Loucy (cell line): ENCODE results near the gene SLC35B2.

Experiments
- H2AFZ ChIP-seq: fragments of 200-600 bp; sonication (generic); 2 replicates; pipeline ENCODE4 v1.6.0; 2016; ENCODE audit warnings: antibody characterized with exemption, mild to moderate bottlenecking, low read length, moderate library complexity
- H3F3A ChIP-seq: fragments of 200-600 bp; 2 replicates; pipeline ENCODE4 v1.6.0; 2016; ENCODE audit warnings: antibody characterized with exemption, low read depth, mild to moderate bottlenecking
- H3K27me3 ChIP-seq: fragments of 200-600 bp; sonication (generic); 2 replicates; pipeline ENCODE4 v1.6.1; 2014; ENCODE audit warnings: low read length, mild to moderate bottlenecking; ENCODE audit not compliant: insufficient read depth, poor library complexity, severe bottlenecking
- H3K36me3 ChIP-seq: fragments of 200-600 bp; sonication (generic); 2 replicates; pipeline ENCODE4 v1.6.1; 2016; ENCODE audit warnings: low read length; ENCODE audit not compliant: insufficient read depth
- H3K4me1 ChIP-seq: fragments of 200-600 bp; sonication (generic); 2 replicates; pipeline ENCODE4 v1.5.1; 2014; ENCODE audit warnings: low read length, mild to moderate bottlenecking; ENCODE audit not compliant: insufficient read depth, poor library complexity, severe bottlenecking
- H3K4me2 ChIP-seq: fragments of 200-600 bp; sonication (generic); 2 replicates; pipeline ENCODE4 v1.6.0; 2014; ENCODE audit warnings: antibody characterized with exemption, low read length, low read depth, mild to moderate bottlenecking; ENCODE audit not compliant: poor library complexity, severe bottlenecking
- H3K4me3 ChIP-seq: fragments of 200-600 bp; sonication (generic); 2 replicates; pipeline ENCODE4 v1.5.1; 2014; ENCODE audit warnings: low read length, mild to moderate bottlenecking, mixed read lengths; ENCODE audit not compliant: poor library complexity, severe bottlenecking
- H3K79me2 ChIP-seq: fragments of 200-600 bp; sonication (generic); 2 replicates; pipeline ENCODE4 v1.6.1; 2014; ENCODE audit warnings: low read length; ENCODE audit not compliant: insufficient read depth
- H3K9ac ChIP-seq: fragments of 200-600 bp; sonication (generic); 2 replicates; pipeline ENCODE4 v1.6.0; 2014; ENCODE audit warnings: mild to moderate bottlenecking, low read depth, low read length, moderate library complexity; ENCODE audit not compliant: poor library complexity, severe bottlenecking
- H3K9me2 ChIP-seq: fragments of 200-600 bp; sonication (generic); replicated peaks from 2 replicates; pipeline ENCODE4 v1.6.1; 2016; ENCODE audit warnings: low read depth, low read length, mixed read lengths
- H3K9me3 ChIP-seq: fragments of 200-600 bp; sonication (generic); 2 replicates; pipeline ENCODE4 v1.6.1; 2014; ENCODE audit warnings: mild to moderate bottlenecking, antibody characterized with exemption, low read length, low read depth; ENCODE audit not compliant: insufficient read depth
- H4K20me1 ChIP-seq: fragments of 200-600 bp; sonication (generic); 2 replicates; pipeline ENCODE4 v1.6.0; 2014; ENCODE audit warnings: antibody characterized with exemption, low read length, mild to moderate bottlenecking; ENCODE audit not compliant: insufficient read depth, poor library complexity, severe bottlenecking
- EZH2phosphoT487 ChIP-seq: fragments of 200-600 bp; IDR thresholded peaks from 2 replicates; pipeline ENCODE4 v1.6.1; 2018; ENCODE audit warnings: antibody characterized with exemption, mild to moderate bottlenecking, moderate library complexity, borderline replicate concordance
- TF ChIP-seq, protein P1 (sequence below): fragments of 200-600 bp; sonication (generic); conservative IDR thresholded peaks from 2 replicates; pipeline ENCODE4 v1.5.1; 2014; ENCODE audit warnings: mild to moderate bottlenecking, antibody characterized with exemption, low read length

Gene SLC35B2

DNA sequence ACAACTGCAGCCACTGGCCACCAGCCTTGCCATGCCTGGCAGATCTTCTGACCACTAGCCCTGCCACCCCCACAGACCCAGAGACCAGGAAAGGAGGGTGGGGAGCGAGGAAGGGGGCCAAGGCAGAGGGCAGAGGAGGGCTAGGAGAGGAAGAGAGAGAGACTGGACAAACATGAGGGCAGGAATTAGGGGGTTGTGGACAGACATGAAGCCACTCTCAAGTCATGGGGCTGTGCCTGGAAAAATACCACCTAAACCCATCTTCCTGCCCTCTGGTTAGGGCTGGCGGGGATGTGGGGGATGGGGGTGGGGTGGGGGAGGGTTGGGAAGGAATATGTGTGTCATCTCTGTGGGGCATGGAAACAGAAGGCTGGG is 35.4 kb downstream of the SLC35B2 start:
- Histone ChIP-seq H3K36me3 (no peaks in the 10 kb centered on the region), H3K4me1 (peaks cover 59% of the 10 kb centered on the region), H3K9me3 (no peaks in the 10 kb centered on the region), H3K4me2 (peak overlapping the region; percentile 60), H3F3A (peaks cover 6% of the 10 kb centered on the region; the same call in 1 of the 2 replicates), H4K20me1 (no peaks in the 10 kb centered on the region), H2AFZ (no peak overlapping the region), H3K9me2 (no peaks in the 10 kb centered on the region), H3K4me3 (peak overlapping the region; percentile 23), H3K9ac (no peak overlapping the region), H3K27me3 (no peaks in the 10 kb centered on the region), H3K79me2 (peaks cover 29% of the 10 kb centered on the region)
- TF ChIP-seq, protein P1, sequence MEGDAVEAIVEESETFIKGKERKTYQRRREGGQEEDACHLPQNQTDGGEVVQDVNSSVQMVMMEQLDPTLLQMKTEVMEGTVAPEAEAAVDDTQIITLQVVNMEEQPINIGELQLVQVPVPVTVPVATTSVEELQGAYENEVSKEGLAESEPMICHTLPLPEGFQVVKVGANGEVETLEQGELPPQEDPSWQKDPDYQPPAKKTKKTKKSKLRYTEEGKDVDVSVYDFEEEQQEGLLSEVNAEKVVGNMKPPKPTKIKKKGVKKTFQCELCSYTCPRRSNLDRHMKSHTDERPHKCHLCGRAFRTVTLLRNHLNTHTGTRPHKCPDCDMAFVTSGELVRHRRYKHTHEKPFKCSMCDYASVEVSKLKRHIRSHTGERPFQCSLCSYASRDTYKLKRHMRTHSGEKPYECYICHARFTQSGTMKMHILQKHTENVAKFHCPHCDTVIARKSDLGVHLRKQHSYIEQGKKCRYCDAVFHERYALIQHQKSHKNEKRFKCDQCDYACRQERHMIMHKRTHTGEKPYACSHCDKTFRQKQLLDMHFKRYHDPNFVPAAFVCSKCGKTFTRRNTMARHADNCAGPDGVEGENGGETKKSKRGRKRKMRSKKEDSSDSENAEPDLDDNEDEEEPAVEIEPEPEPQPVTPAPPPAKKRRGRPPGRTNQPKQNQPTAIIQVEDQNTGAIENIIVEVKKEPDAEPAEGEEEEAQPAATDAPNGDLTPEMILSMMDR: no peak
- TF ChIP-seq EZH2phosphoT487: no peak

DNA sequence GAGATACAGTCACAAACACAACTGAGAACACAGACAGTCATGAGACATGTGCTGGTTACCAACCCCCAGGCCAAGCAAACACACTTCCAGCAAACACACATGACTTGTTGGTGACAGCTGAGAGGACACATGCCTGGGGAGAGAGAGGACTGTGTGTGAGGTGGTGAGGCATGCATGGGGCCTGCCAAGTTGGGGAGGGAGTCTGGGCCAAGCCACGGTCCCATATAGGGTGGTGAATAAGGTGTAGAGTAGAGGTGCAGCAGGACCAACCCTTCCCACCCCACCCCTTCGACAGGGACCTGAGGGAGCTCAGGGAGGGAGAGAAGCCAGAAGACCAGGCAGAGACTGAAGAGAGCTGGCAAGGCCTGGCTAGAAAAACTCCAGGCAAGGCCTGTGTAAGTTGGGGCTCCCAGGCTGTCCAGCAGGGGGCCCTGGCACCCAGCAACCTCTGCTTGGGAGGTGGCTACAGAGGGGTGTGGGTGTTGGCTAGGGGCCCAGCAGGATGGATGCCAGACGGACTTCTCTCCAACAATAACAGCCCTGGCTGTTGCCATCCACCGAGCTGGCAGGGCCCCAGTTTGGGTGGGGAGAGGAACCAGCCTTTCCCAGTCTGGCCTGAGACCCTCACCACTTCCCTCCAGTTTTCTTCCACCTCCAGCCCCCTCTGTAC is 35.9 kb downstream of the SLC35B2 start:
- Histone ChIP-seq H3K9me3 (no peaks in the 10 kb centered on the region), H3K4me1 (peaks cover 62% of the 10 kb centered on the region), H2AFZ (0 out of 2 replicates have a peak overlapping the region, but pooled peaks have one; percentile 37), H3K4me3 (peak overlapping the region; percentile 23), H4K20me1 (no peaks in the 10 kb centered on the region), H3K9ac (peak overlapping the region; percentile 43), H3K36me3 (no peaks in the 10 kb centered on the region), H3K27me3 (no peaks in the 10 kb centered on the region), H3K9me2 (no peaks in the 10 kb centered on the region), H3F3A (peaks cover 6% of the 10 kb centered on the region; the same call in 1 of the 2 replicates), H3K4me2 (peak overlapping the region; percentile 60), H3K79me2 (peaks cover 23% of the 10 kb centered on the region)
- TF ChIP-seq, protein P1: peak; percentile 81
- TF ChIP-seq EZH2phosphoT487: no peak

DNA sequence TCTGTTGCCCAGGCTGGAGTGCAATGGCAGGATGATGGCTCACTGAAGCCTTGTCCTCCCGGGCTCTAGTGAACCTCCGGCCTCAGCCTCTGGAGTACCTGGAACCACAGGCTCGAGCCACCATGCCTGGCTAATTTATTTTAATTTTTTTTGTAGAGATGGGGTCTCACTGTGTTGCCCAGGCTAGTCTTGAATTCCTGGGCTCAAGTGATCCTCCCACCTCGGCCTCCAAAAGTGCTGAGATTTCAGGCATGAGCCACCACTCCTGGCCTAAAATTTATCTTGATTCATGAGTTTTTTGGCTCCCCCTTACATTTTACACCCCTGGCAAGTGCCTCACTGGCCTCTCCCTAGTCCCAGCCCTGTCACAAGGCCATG is 36.4 kb downstream of the SLC35B2 start:
- H3K27me3 ChIP-seq: no peaks in the 10 kb centered on the region
- peaks cover 57% of the 10 kb centered on the region for H3K4me1 ChIP-seq
- H3K9me2 ChIP-seq: no peaks in the 10 kb centered on the region
- H3K36me3 ChIP-seq: no peaks in the 10 kb centered on the region
- H3K9me3 ChIP-seq: no peaks in the 10 kb centered on the region
- no peak overlapping the region for H2AFZ ChIP-seq
- peaks cover 18% of the 10 kb centered on the region for H3K79me2 ChIP-seq
- H3K4me3 ChIP-seq: no peak overlapping the region
- peak overlapping the region; percentile 43 for H3K9ac ChIP-seq
- H3F3A ChIP-seq: peaks cover 6% of the 10 kb centered on the region; the same call in 1 of the 2 replicates
- no peak for TF ChIP-seq EZH2phosphoT487
- TF ChIP-seq, protein P1: no peak
- H3K4me2 ChIP-seq: no peak overlapping the region
- H4K20me1 ChIP-seq: no peaks in the 10 kb centered on the region
